Measurements from ENCODE around the gene USP21. TPM values are rescaled to one million over a fixed set of nuclear protein-coding genes. Genes with fewer than 3 reads are reported as not detected.

The USP21 gene
- total and polyA plus RNA-seq, 2 donors (not counting 3 experiments of a cell fraction or from before 2014, with no cell fraction given) = 19.7 to 29.2 TPM

- H3K9me3 ChIP-seq (replicated peaks; ENCODE audit: control insufficient read depth, insufficient read depth, low read length) = no peaks in the 10 kb centered on the region
- no peak overlapping the region for H3K4me3 ChIP-seq (replicated peaks in 1 of 3; ENCODE audit: insufficient read depth in 1 of 3, low read depth in 1 of 3, low read length in 3 of 3)
- no TSS peak for BruUV-seq (replicated peaks)
- TF ChIP-seq, protein P1, sequence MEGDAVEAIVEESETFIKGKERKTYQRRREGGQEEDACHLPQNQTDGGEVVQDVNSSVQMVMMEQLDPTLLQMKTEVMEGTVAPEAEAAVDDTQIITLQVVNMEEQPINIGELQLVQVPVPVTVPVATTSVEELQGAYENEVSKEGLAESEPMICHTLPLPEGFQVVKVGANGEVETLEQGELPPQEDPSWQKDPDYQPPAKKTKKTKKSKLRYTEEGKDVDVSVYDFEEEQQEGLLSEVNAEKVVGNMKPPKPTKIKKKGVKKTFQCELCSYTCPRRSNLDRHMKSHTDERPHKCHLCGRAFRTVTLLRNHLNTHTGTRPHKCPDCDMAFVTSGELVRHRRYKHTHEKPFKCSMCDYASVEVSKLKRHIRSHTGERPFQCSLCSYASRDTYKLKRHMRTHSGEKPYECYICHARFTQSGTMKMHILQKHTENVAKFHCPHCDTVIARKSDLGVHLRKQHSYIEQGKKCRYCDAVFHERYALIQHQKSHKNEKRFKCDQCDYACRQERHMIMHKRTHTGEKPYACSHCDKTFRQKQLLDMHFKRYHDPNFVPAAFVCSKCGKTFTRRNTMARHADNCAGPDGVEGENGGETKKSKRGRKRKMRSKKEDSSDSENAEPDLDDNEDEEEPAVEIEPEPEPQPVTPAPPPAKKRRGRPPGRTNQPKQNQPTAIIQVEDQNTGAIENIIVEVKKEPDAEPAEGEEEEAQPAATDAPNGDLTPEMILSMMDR (IDR thresholded peaks at IDR 0.05; ENCODE audit: extremely low read depth in 1 of 2, insufficient read depth in 1 of 2, low read depth in 1 of 2, low read length in 2 of 2) = no peak
- TF ChIP-seq JUN (IDR thresholded peaks at IDR 0.05; ENCODE audit: borderline replicate concordance, insufficient read depth, insufficient read length, low read depth) = no peak
- no peak for TF ChIP-seq POLR2AphosphoS5 (IDR thresholded peaks at IDR 0.05; ENCODE audit: insufficient read depth, low read depth, low read length)
- TF ChIP-seq MYC (IDR thresholded peaks at IDR 0.05; ENCODE audit: low read depth, low read length) = no peak
- no peak for TF ChIP-seq EZH2 (IDR thresholded peaks at IDR 0.05; ENCODE audit: borderline replicate concordance, low read depth, low read length, severe bottlenecking)
- no peak for TF ChIP-seq POLR2A (IDR thresholded peaks at IDR 0.05; ENCODE audit: low read depth, low read length)
- TF ChIP-seq GATA2 (IDR thresholded peaks at IDR 0.05; ENCODE audit: insufficient read depth, insufficient read length, low read depth, low read length) = no peak
- TF ChIP-seq, protein P2, sequence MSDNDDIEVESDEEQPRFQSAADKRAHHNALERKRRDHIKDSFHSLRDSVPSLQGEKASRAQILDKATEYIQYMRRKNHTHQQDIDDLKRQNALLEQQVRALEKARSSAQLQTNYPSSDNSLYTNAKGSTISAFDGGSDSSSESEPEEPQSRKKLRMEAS (IDR thresholded peaks at IDR 0.05; ENCODE audit: insufficient read depth, insufficient read length) = no peak
- no peak for TF ChIP-seq FOS (IDR thresholded peaks at IDR 0.05; ENCODE audit: borderline replicate concordance, insufficient read depth, low read length)
- CTCF ChIA-PET = interaction anchor here (0.8 to 2.1 kb wide), 2 partner anchors 8 to 208 kb away, joined by 3 to 5 read pairs; partner anchors contain the start of gene PPOX
- H3K4me1 ChIP-seq (ENCODE audit: control insufficient read depth, extremely low read depth, insufficient read depth, low read length) = peaks cover 11% of the 10 kb centered on the region
- no peak overlapping the region for H3K9ac ChIP-seq (replicated peaks; ENCODE audit: extremely low read depth, insufficient read depth, low read length)
- H4K20me1 ChIP-seq (replicated peaks; ENCODE audit: control insufficient read depth, extremely low read depth, insufficient read depth, low read length) = no peaks in the 10 kb centered on the region
- H3K4me2 ChIP-seq (ENCODE audit: insufficient read depth, low read length) = no peak overlapping the region
- H2AFZ ChIP-seq (ENCODE audit: low read depth, low read length) = no peak overlapping the region
- POLR2A ChIA-PET = no interaction called here
- H3K9me1 ChIP-seq (replicated peaks; ENCODE audit: control insufficient read depth, extremely low read depth, insufficient read depth, low read length) = no peaks in the 10 kb centered on the region
- no peaks in the 10 kb centered on the region for H3K27me3 ChIP-seq (ENCODE audit: control insufficient read depth in 2 of 2, insufficient read depth in 2 of 2, low read length in 2 of 2)
- H3K36me3 ChIP-seq (ENCODE audit: control insufficient read depth in 2 of 2, extremely low read depth in 1 of 2, insufficient read depth in 2 of 2, low read length in 2 of 2) = peaks cover 11 to 24% of the 10 kb centered on the region in 2 experiments
- no peak overlapping the region for H3K27ac ChIP-seq (ENCODE audit: insufficient read depth, low read depth, low read length)
- peaks cover 8% of the 10 kb centered on the region for H3K79me2 ChIP-seq (ENCODE audit: control insufficient read depth, insufficient read depth, low read length)
- FAIRE-seq (no peak), DNase-seq (ENCODE audit: low read depth, low spot score) (no peak)
- dilution Hi-C loops (cut with MboI; ENCODE audit: extremely low pct_ligation_motif_present, low sequenced_read_pairs) (no loop called here), intact Hi-C loops (cut with micrococcal nuclease) (no loop called here)
Observed at GRCh38 chr1:161173711-161174110, 14.4 kb downstream of the USP21 start.

Measured in endothelial cell of umbilical vein (primary cell).